ENCODE data around the gene APAF1.

DNA sequence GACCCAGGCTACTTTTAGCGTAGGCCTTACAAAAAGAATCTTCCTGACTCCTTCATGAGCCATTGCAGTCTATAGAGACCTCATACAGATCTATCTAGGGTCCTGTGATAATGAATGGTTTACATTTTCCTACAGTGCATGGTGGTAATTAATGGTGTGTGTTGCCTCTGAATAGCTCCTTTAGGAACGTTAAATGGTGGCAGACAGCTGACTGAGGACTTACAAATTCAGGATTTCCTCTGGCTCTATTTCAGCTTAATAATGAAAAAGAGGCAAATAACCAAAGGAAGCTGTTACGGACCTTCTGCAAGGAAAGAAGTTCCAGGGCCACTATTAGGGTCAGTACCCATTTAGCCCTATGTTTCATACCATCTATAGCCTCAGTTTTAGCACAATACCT lies 5.6 kb upstream of the APAF1 start:
- no peak for TF ChIP-seq EZH2 (IDR thresholded peaks at IDR 0.05; ENCODE audit: low read length, unreplicated experiment)
- TF ChIP-seq, protein P1, sequence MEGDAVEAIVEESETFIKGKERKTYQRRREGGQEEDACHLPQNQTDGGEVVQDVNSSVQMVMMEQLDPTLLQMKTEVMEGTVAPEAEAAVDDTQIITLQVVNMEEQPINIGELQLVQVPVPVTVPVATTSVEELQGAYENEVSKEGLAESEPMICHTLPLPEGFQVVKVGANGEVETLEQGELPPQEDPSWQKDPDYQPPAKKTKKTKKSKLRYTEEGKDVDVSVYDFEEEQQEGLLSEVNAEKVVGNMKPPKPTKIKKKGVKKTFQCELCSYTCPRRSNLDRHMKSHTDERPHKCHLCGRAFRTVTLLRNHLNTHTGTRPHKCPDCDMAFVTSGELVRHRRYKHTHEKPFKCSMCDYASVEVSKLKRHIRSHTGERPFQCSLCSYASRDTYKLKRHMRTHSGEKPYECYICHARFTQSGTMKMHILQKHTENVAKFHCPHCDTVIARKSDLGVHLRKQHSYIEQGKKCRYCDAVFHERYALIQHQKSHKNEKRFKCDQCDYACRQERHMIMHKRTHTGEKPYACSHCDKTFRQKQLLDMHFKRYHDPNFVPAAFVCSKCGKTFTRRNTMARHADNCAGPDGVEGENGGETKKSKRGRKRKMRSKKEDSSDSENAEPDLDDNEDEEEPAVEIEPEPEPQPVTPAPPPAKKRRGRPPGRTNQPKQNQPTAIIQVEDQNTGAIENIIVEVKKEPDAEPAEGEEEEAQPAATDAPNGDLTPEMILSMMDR (conservative IDR thresholded peaks at IDR 0.05; ENCODE audit: low read depth, low read length) = no peak
- no peak for TF ChIP-seq EZH2phosphoT487 (IDR thresholded peaks at IDR 0.05; ENCODE audit: borderline replicate concordance, low read length)
